Measurements from ENCODE around the gene FER. TPM values are rescaled to one million over a fixed set of nuclear protein-coding genes. Genes with fewer than 3 reads are reported as not detected.
A peak's percentile ranks its signal among the peaks of the same experiment; 100 is the strongest.

FER gene
- total and polyA plus RNA-seq, 9 of the 15 experiments (the other 6 are each of a cell fraction or from before 2014, with no cell fraction given): 6.7 to 18.2 (median 8.9) TPM

DNA sequence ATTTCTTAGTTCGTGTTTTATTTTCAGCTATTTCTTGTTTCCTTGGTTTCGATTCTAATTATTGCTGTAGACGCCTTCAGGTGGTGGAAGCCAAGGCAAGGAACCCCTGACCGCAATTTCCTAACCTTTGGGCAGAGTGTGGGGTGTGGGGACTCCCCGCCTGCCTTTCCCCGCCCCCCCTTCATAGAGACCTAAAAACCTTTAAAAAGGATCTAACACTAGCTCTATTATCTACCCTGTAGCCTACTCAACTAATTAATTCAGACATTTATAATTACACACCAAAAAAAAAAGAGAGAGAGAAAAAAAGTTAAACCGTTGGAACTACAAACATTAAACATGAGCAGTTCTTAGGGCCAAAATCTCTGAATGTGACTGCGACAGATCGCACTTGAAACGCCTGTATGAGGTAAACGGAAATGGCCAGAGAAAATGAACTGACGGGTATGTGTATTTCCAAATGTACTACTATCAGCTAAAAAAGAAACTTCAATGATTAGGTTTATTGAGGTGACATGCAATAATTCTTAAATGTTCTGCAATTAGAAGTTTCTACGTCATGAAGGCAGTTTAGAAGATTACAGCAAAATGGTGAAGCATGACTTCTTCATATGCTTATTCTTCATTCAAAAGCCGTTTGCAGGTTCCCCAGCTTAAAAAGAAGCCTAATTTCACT is 19.0 kb upstream of the FER start (continued):
- TF ChIP-seq, protein P1, sequence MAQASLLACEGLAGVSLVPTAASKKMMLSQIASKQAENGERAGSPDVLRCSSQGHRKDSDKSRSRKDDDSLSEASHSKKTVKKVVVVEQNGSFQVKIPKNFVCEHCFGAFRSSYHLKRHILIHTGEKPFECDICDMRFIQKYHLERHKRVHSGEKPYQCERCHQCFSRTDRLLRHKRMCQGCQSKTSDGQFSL (CRISPR knock-in tag; IDR thresholded peaks at IDR 0.05): 0 out of 2 replicates have a peak, but pooled peaks have one; percentile 18
- TF ChIP-seq, protein P1 (tag; IDR thresholded peaks at IDR 0.05): 0 out of 4 replicates have a peak, but pooled peaks of 1 of the 2 experiments have one; percentile 54
- TF ChIP-seq, protein P2, sequence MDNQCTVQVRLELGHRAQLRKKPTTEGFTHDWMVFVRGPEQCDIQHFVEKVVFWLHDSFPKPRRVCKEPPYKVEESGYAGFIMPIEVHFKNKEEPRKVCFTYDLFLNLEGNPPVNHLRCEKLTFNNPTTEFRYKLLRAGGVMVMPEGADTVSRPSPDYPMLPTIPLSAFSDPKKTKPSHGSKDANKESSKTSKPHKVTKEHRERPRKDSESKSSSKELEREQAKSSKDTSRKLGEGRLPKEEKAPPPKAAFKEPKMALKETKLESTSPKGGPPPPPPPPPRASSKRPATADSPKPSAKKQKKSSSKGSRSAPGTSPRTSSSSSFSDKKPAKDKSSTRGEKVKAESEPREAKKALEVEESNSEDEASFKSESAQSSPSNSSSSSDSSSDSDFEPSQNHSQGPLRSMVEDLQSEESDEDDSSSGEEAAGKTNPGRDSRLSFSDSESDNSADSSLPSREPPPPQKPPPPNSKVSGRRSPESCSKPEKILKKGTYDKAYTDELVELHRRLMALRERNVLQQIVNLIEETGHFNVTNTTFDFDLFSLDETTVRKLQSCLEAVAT (IDR thresholded peaks at IDR 0.05): peak; percentile 31 to 32; a peak in 1 of 4 replicates
- peak; percentile 27; the same call in 1 of the 2 replicates for TF ChIP-seq SMARCC2 (IDR thresholded peaks at IDR 0.05; ENCODE audit: low read depth)
- TF ChIP-seq MIER1 (IDR thresholded peaks at IDR 0.05; ENCODE audit: low read depth): 0 out of 2 replicates have a peak, but pooled peaks have one; percentile 51
- TF ChIP-seq ZNF695 (CRISPR knock-in tag; IDR thresholded peaks at IDR 0.05): no peak
- no peak for TF ChIP-seq PTTG1 (tag; IDR thresholded peaks at IDR 0.05; ENCODE audit: low read depth)
- no peak for TF ChIP-seq NR2C2 (CRISPR knock-in tag; IDR thresholded peaks at IDR 0.05)
- peak; percentile 40 for TF ChIP-seq NR2C2 (tag; IDR thresholded peaks at IDR 0.05)
- peak; percentile 19; the same call in 1 of the 2 replicates for TF ChIP-seq SMARCA5 (IDR thresholded peaks at IDR 0.05)
- 0 out of 2 replicates have a peak, but pooled peaks have one; percentile 51 for TF ChIP-seq BACH1 (tag; IDR thresholded peaks at IDR 0.05)
- no peak for TF ChIP-seq FOXA1 (IDR thresholded peaks at IDR 0.05; ENCODE audit: borderline replicate concordance)
- TF ChIP-seq LEF1 (IDR thresholded peaks at IDR 0.05): peak; percentile 66
- TF ChIP-seq, protein P3, sequence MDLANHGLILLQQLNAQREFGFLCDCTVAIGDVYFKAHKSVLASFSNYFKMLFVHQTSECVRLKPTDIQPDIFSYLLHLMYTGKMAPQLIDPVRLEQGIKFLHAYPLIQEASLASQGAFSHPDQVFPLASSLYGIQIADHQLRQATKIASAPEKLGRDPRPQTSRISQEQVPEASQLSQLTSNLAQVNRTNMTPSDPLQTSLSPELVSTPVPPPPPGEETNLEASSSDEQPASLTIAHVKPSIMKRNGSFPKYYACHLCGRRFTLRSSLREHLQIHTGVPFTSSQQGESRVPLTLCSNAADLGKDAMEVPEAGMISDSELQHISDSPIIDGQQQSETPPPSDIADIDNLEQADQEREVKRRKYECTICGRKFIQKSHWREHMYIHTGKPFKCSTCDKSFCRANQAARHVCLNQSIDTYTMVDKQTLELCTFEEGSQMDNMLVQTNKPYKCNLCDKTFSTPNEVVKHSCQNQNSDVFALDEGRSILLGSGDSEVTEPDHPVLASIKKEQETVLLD (IDR thresholded peaks at IDR 0.05): peak; percentile 36; the same call in 1 of the 2 replicates
- TF ChIP-seq ZNF316 (IDR thresholded peaks at IDR 0.05): peak; percentile 18; the same call in 1 of the 2 replicates
- no peak for TF ChIP-seq ATF1 (CRISPR knock-in tag; IDR thresholded peaks at IDR 0.05)
- peak; percentile 27; the same call in 1 of the 2 replicates for TF ChIP-seq ATF1 (tag; IDR thresholded peaks at IDR 0.05)
- no peak for TF ChIP-seq ZNF384 (IDR thresholded peaks at IDR 0.05; ENCODE audit: low read depth, low read length)
- peak; percentile 8; the same call in 1 of the 2 replicates for TF ChIP-seq L3MBTL2 (IDR thresholded peaks at IDR 0.05)
- TF ChIP-seq POLR2AphosphoS5 (IDR thresholded peaks at IDR 0.05; ENCODE audit: control insufficient read depth, insufficient read depth, low read depth, low read length): no peak
- TF ChIP-seq, protein P4, sequence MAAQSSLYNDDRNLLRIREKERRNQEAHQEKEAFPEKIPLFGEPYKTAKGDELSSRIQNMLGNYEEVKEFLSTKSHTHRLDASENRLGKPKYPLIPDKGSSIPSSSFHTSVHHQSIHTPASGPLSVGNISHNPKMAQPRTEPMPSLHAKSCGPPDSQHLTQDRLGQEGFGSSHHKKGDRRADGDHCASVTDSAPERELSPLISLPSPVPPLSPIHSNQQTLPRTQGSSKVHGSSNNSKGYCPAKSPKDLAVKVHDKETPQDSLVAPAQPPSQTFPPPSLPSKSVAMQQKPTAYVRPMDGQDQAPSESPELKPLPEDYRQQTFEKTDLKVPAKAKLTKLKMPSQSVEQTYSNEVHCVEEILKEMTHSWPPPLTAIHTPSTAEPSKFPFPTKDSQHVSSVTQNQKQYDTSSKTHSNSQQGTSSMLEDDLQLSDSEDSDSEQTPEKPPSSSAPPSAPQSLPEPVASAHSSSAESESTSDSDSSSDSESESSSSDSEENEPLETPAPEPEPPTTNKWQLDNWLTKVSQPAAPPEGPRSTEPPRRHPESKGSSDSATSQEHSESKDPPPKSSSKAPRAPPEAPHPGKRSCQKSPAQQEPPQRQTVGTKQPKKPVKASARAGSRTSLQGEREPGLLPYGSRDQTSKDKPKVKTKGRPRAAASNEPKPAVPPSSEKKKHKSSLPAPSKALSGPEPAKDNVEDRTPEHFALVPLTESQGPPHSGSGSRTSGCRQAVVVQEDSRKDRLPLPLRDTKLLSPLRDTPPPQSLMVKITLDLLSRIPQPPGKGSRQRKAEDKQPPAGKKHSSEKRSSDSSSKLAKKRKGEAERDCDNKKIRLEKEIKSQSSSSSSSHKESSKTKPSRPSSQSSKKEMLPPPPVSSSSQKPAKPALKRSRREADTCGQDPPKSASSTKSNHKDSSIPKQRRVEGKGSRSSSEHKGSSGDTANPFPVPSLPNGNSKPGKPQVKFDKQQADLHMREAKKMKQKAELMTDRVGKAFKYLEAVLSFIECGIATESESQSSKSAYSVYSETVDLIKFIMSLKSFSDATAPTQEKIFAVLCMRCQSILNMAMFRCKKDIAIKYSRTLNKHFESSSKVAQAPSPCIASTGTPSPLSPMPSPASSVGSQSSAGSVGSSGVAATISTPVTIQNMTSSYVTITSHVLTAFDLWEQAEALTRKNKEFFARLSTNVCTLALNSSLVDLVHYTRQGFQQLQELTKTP (IDR thresholded peaks at IDR 0.05; ENCODE audit: low read depth in 1 of 2, partially characterized antibody in 2 of 2): peak in 1 of 2 experiments; percentile 31
- no peak for TF ChIP-seq ZNF668 (CRISPR knock-in tag; IDR thresholded peaks at IDR 0.05)
